ENCODE data around the gene TXK.

TXK gene

GRCh38 chr4:48156423-48156822 lies 22.4 kb upstream of the TXK start:
- Histone ChIP-seq H3K27ac (ENCODE audit: extremely low read depth, low read depth, low read length) (no peak overlapping the region), H3K9me3 (ENCODE audit: control insufficient read depth, insufficient read depth, low read depth, low read length) (no peaks in the 10 kb centered on the region), H3K4me3 (ENCODE audit: low read depth, low read length) (no peak overlapping the region), H3K4me1 (ENCODE audit: control insufficient read depth, insufficient read depth, low read length) (no peaks in the 10 kb centered on the region), H3K36me3 (ENCODE audit: control insufficient read depth in 2 of 2, insufficient read depth in 1 of 2, low read length in 2 of 2) (peaks cover 0 to 14% of the 10 kb centered on the region in 2 experiments; a peak in 1 of 3 replicates)
- TF ChIP-seq ZNF221 (tag by site-specific recombination; IDR thresholded peaks at IDR 0.05; ENCODE audit: borderline replicate concordance): no peak
- TF ChIP-seq TRIM28 (IDR thresholded peaks at IDR 0.05; ENCODE audit: borderline replicate concordance, low read length): no peak
- TF ChIP-seq ZNF785 (tag by site-specific recombination; IDR thresholded peaks at IDR 0.05): no peak
- TF ChIP-seq ZNF510 (tag by site-specific recombination; IDR thresholded peaks at IDR 0.05; ENCODE audit: insufficient replicate concordance): no peak
- TF ChIP-seq IKZF3 (tag by site-specific recombination; IDR thresholded peaks at IDR 0.05): no peak
- TF ChIP-seq ZNF18 (tag by site-specific recombination; IDR thresholded peaks at IDR 0.05): no peak
- no peak for TF ChIP-seq ZNF514 (tag by site-specific recombination; IDR thresholded peaks at IDR 0.05)
- TF ChIP-seq ZNF184 (tag by site-specific recombination; IDR thresholded peaks at IDR 0.05): no peak
- no peak for TF ChIP-seq ZNF624 (tag by site-specific recombination; IDR thresholded peaks at IDR 0.05)
- no peak for TF ChIP-seq ZNF571 (tag by site-specific recombination; IDR thresholded peaks at IDR 0.05)
- TF ChIP-seq ZNF48 (tag by site-specific recombination; IDR thresholded peaks at IDR 0.05): no peak
- TF ChIP-seq ZNF548 (tag by site-specific recombination; IDR thresholded peaks at IDR 0.05): no peak
- TF ChIP-seq EGR2 (tag by site-specific recombination; IDR thresholded peaks at IDR 0.05; ENCODE audit: low read depth): no peak
- ChIA-PET POLR2A (no interaction called here), CTCF (no interaction called here)

- Histone ChIP-seq H3K4me3 (ENCODE audit: low read depth, low read length) (no peak overlapping the region), H3K27ac (ENCODE audit: extremely low read depth, low read depth, low read length) (no peak overlapping the region), H3K4me1 (ENCODE audit: control insufficient read depth, insufficient read depth, low read length) (no peaks in the 10 kb centered on the region), H3K36me3 (ENCODE audit: control insufficient read depth in 2 of 2, insufficient read depth in 1 of 2, low read length in 2 of 2) (peaks cover 0 to 14% of the 10 kb centered on the region in 2 experiments; a peak in 1 of 3 replicates), H3K9me3 (ENCODE audit: control insufficient read depth, insufficient read depth, low read depth, low read length) (no peaks in the 10 kb centered on the region)
- CTCF ChIA-PET: interaction anchor here (0.7 kb wide), 1 partner anchor 27 kb away, joined by 3 read pairs; no protein-coding TSS in a partner anchor
- POLR2A ChIA-PET: no interaction called here
- no peak for TF ChIP-seq ZNF677 (tag by site-specific recombination; IDR thresholded peaks at IDR 0.05)
- no peak for TF ChIP-seq ZBTB44 (tag by site-specific recombination; IDR thresholded peaks at IDR 0.05)
- TF ChIP-seq ZSCAN23 (tag by site-specific recombination; IDR thresholded peaks at IDR 0.05): no peak
- TF ChIP-seq TRIM28 (IDR thresholded peaks at IDR 0.05; ENCODE audit: borderline replicate concordance, low read length): peak; percentile 87
- TF ChIP-seq SETDB1 (IDR thresholded peaks at IDR 0.05; ENCODE audit: insufficient read length, low read length): peak; percentile 81
- no peak for TF ChIP-seq ZNF138 (tag by site-specific recombination; IDR thresholded peaks at IDR 0.05; ENCODE audit: borderline replicate concordance)
- TF ChIP-seq REST (tag by site-specific recombination; IDR thresholded peaks at IDR 0.05): no peak
Measured at GRCh38 chr4:48153791-48154550, 19.9 kb upstream of the TXK start.

Measured in HEK293 (cell line).